H1 (cell line): ENCODE results near the gene NKAIN4. TPM values are rescaled to one million over a fixed set of nuclear protein-coding genes. Genes with fewer than 3 reads are reported as not detected.
A peak's percentile ranks its signal among the peaks of the same experiment; 100 is the strongest.

Experiments used
- CTCF ChIA-PET: fragments of 300-600 bp; sonication (Branson Sonifier 250); formaldehyde crosslinking; loops from one replicate; lab custom pipeline; 2021; ENCODE audit not compliant: partially characterized antibody; lab: Charles Lee
- POLR2A ChIA-PET: fragments of 300-600 bp; sonication (Branson Sonifier 250); formaldehyde crosslinking; loops from one replicate; lab custom pipeline; 2021; ENCODE audit warnings: inconsistent platforms; ENCODE audit not compliant: partially characterized antibody; lab: Charles Lee
- DNase-seq, 2 experiments: peaks; one replicate each; pipeline versions ENCODE4 v3.0.0 to v3.0.0-alpha.2; 2010 to 2022; ENCODE audit warnings: low spot score in 2 of 2, low read depth in 1 of 2, mixed read lengths in 1 of 2
- FAIRE-seq: peaks from 2 replicates; lab custom pipeline; 2011; peaks lifted over from hg19 to GRCh38; lab: Jason Lieb, UNC
- H2AFZ ChIP-seq: 2 replicates; pipeline ENCODE4 v1.8.1; 2012; ENCODE audit warnings: low read length, inconsistent platforms
- H2AK5ac ChIP-seq: 2 replicates; pipeline ENCODE4 v1.6.1; 2013; ENCODE audit warnings: low read depth, low read length
- H2BK120ac ChIP-seq: replicated peaks from 2 replicates; pipeline ENCODE3; 2013; ENCODE audit warnings: low read depth, low read length, inconsistent platforms
- H2BK12ac ChIP-seq: 2 replicates; pipeline ENCODE4 v1.6.1; 2013; ENCODE audit warnings: low read depth, low read length
- H2BK15ac ChIP-seq: 2 replicates; pipeline ENCODE4 v1.6.1; 2013; ENCODE audit warnings: low read length
- H2BK20ac ChIP-seq: 2 replicates; pipeline ENCODE4 v1.6.1; 2013; ENCODE audit warnings: low read length
- H2BK5ac ChIP-seq: 2 replicates; pipeline ENCODE4 v1.6.1; 2013; ENCODE audit warnings: low read depth, low read length
- H3K14ac ChIP-seq: 2 replicates; pipeline ENCODE4 v1.6.1; 2013; ENCODE audit warnings: inconsistent platforms; ENCODE audit not compliant: insufficient read length
- H3K18ac ChIP-seq: 2 replicates; pipeline ENCODE4 v1.6.1; 2013; ENCODE audit warnings: low read length; ENCODE audit errors: extremely low read depth
- H3K23ac ChIP-seq: 2 replicates; pipeline ENCODE4 v1.6.1; 2013; ENCODE audit warnings: inconsistent platforms; ENCODE audit not compliant: insufficient read length
- H3K23me2 ChIP-seq: 2 replicates; pipeline ENCODE4 v1.6.1; 2013; ENCODE audit warnings: low read depth, low read length
- H3K27ac ChIP-seq: 2 replicates; pipeline ENCODE4 v1.6.1; 2011; ENCODE audit warnings: low read depth, low read length, inconsistent platforms
- H3K27me3 ChIP-seq, 4 experiments: replicated peaks in 1 of 4; 1 replicate in 1 of 4; 2 replicates in 3 of 4; pipeline versions ENCODE4 v1.6.1 to v1.8.1; 2011 to 2013; ENCODE audit warnings: low read length in 3 of 4, mild to moderate bottlenecking in 3 of 4, inconsistent platforms in 2 of 4, mixed read lengths in 2 of 4, moderate library complexity in 1 of 4; ENCODE audit not compliant: control insufficient read depth in 3 of 4, insufficient read depth in 3 of 4; ENCODE audit errors: extremely low read depth in 1 of 4
- H3K36me3 ChIP-seq, 4 experiments: 2 replicates each; pipeline versions ENCODE4 v1.6.1 to v1.8.1; 2011 to 2013; ENCODE audit warnings: mild to moderate bottlenecking in 4 of 4, low read length in 3 of 4, moderate library complexity in 2 of 4, control low read depth in 1 of 4, inconsistent platforms in 1 of 4; ENCODE audit not compliant: insufficient read depth in 4 of 4, control insufficient read depth in 2 of 4
- H3K4ac ChIP-seq: replicated peaks from 2 replicates; pipeline ENCODE3; 2013; ENCODE audit warnings: low read length, low read depth, mixed read lengths, inconsistent platforms; ENCODE audit not compliant: insufficient read length
- H3K4me1 ChIP-seq, 4 experiments: replicated peaks in 1 of 4; 1 replicate in 1 of 4; 2 replicates in 3 of 4; pipeline versions ENCODE4 v1.6.1 to v1.8.1; 2011 to 2013; ENCODE audit warnings: low read length in 3 of 4, inconsistent platforms in 2 of 4, mixed read lengths in 1 of 4; ENCODE audit not compliant: insufficient read depth in 4 of 4, control insufficient read depth in 3 of 4
- H3K4me2 ChIP-seq, 2 experiments: 2 replicates each; pipeline versions ENCODE4 v1.6.1 to v1.8.1; 2011 to 2013; ENCODE audit warnings: low read depth in 2 of 2, low read length in 2 of 2, control low read depth in 1 of 2, inconsistent platforms in 1 of 2, mild to moderate bottlenecking in 1 of 2; ENCODE audit not compliant: insufficient read depth in 1 of 2
- H3K4me3 ChIP-seq, 4 experiments: fragments of 200-600, 300-600 bp in 1 of 4; sonication (generic), shearing (Covaris generic), sonication (Bioruptor Twin) in 1 of 4; 2 replicates each; pipeline versions ENCODE4 v1.5.1 to v1.8.1; 2011 to 2016; ENCODE audit warnings: low read length in 4 of 4, low read depth in 3 of 4, control low read depth in 2 of 4, inconsistent platforms in 2 of 4, mild to moderate bottlenecking in 2 of 4, mixed read lengths in 1 of 4, moderate library complexity in 1 of 4; ENCODE audit not compliant: insufficient read depth in 2 of 4; ENCODE audit errors: extremely low read depth in 1 of 4
- H3K56ac ChIP-seq: replicated peaks from 2 replicates; pipeline ENCODE3; 2013; ENCODE audit warnings: low read depth, mild to moderate bottlenecking, mixed read lengths, low read length, inconsistent platforms; ENCODE audit not compliant: insufficient read length
- H3K79me1 ChIP-seq: 2 replicates; pipeline ENCODE4 v1.6.1; 2013; ENCODE audit warnings: low read depth, low read length, control low read depth
- H3K79me2 ChIP-seq, 2 experiments: 2 replicates each; pipeline versions ENCODE4 v1.6.1 to v1.8.1; 2012 to 2013; ENCODE audit warnings: low read length in 2 of 2, mild to moderate bottlenecking in 2 of 2, inconsistent platforms in 1 of 2; ENCODE audit not compliant: insufficient read depth in 2 of 2, control insufficient read depth in 1 of 2
- H3K9ac ChIP-seq, 4 experiments: replicated peaks in 1 of 4; 1 replicate in 1 of 4; 2 replicates in 3 of 4; pipeline versions ENCODE4 v1.6.1 to v1.8.1; 2011 to 2013; ENCODE audit warnings: low read depth in 3 of 4, low read length in 3 of 4, control low read depth in 2 of 4, mild to moderate bottlenecking in 2 of 4, moderate library complexity in 2 of 4, inconsistent platforms in 1 of 4; ENCODE audit errors: extremely low read depth in 1 of 4
- H3K9me3 ChIP-seq, 2 experiments: 2 replicates each; pipeline versions ENCODE4 v1.6.1 to v1.8.1; 2012 to 2013; ENCODE audit warnings: mild to moderate bottlenecking in 2 of 2, moderate library complexity in 2 of 2, control low read depth in 1 of 2, inconsistent platforms in 1 of 2, low read depth in 1 of 2, low read length in 1 of 2, mixed read lengths in 1 of 2; ENCODE audit not compliant: insufficient read depth in 2 of 2
- H4K20me1 ChIP-seq, 2 experiments: replicated peaks in 1 of 2; 2 replicates each; pipeline versions ENCODE3 to v1.8.1; 2011 to 2013; ENCODE audit warnings: inconsistent platforms in 2 of 2, low read length in 2 of 2, mild to moderate bottlenecking in 1 of 2; ENCODE audit not compliant: insufficient read depth in 2 of 2, control insufficient read depth in 1 of 2
- H4K5ac ChIP-seq: 2 replicates; pipeline ENCODE4 v1.6.1; 2013; ENCODE audit warnings: low read length, low read depth, mixed read lengths, inconsistent platforms; ENCODE audit not compliant: insufficient read length
- H4K8ac ChIP-seq: 2 replicates; pipeline ENCODE4 v1.8.0; 2013; ENCODE audit warnings: mild to moderate bottlenecking, moderate library complexity, low read length, inconsistent platforms; ENCODE audit not compliant: insufficient read depth; ENCODE audit errors: extremely low read depth
- H4K91ac ChIP-seq: replicated peaks from 2 replicates; pipeline ENCODE3; 2013; ENCODE audit warnings: low read length, mixed read lengths, inconsistent platforms; ENCODE audit not compliant: insufficient read length
- BRCA1 ChIP-seq: IDR thresholded peaks from 2 replicates; pipeline ENCODE4 v1.6.1; 2012; ENCODE audit warnings: low read depth, low read length, improper control_type of control experiment
- CBX5 ChIP-seq: fragments of 300-800, 300-1000 bp; sonication (generic); IDR thresholded peaks from 2 replicates; pipeline ENCODE4 v1.7.1; 2016; ENCODE audit warnings: antibody characterized with exemption, low read length, low read depth
- FOSL1 ChIP-seq: IDR thresholded peaks from 2 replicates; pipeline ENCODE4 v1.6.1; 2011; ENCODE audit warnings: mild to moderate bottlenecking, low read depth, low read length, moderate library complexity; ENCODE audit not compliant: insufficient read depth
- HDAC6 ChIP-seq: IDR thresholded peaks from one replicate; pipeline ENCODE4 v1.7.1; 2012; ENCODE audit warnings: low read depth, mild to moderate bottlenecking, inconsistent platforms, low read length, moderate library complexity
- JUN ChIP-seq: IDR thresholded peaks from 2 replicates; pipeline ENCODE4 v1.6.1; 2011; ENCODE audit warnings: low read depth, mild to moderate bottlenecking, improper control_type of control experiment, low read length
- MAFK ChIP-seq: IDR thresholded peaks from 2 replicates; pipeline ENCODE4 v1.6.1; 2012; ENCODE audit warnings: low read depth, mild to moderate bottlenecking, improper control_type of control experiment, low read length
- NRF1 ChIP-seq: IDR thresholded peaks from 2 replicates; pipeline ENCODE4 v1.6.1; 2011; ENCODE audit warnings: mild to moderate bottlenecking, low read depth, low read length, improper control_type of control experiment
- POU5F1 ChIP-seq: IDR thresholded peaks from 2 replicates; pipeline ENCODE4 v1.6.1; 2011; ENCODE audit warnings: low read depth, mild to moderate bottlenecking, low read length, moderate library complexity
- SIX5 ChIP-seq: IDR thresholded peaks from 2 replicates; pipeline ENCODE4 v1.6.1; 2011; ENCODE audit warnings: mild to moderate bottlenecking, low read depth, low read length
- SRF ChIP-seq: IDR thresholded peaks from 2 replicates; pipeline ENCODE4 v1.6.1; 2011; ENCODE audit warnings: mild to moderate bottlenecking, low read depth, low read length, moderate library complexity
- TBP ChIP-seq: IDR thresholded peaks from 2 replicates; pipeline ENCODE4 v1.6.1; 2011; ENCODE audit warnings: low read depth, low read length, improper control_type of control experiment
- WGBS, 2 experiments: shearing (Covaris generic) in 1 of 2; methylation state at CpG; one replicate each; pipeline versions ENCODE4 v1.1.6 to v1.1.7; 2013 to 2015; ENCODE audit warnings: low lambda C conversion rate in 2 of 2, mixed read lengths in 2 of 2, inconsistent platforms in 1 of 2, low coverage in 1 of 2, missing lambda C conversion rate in 1 of 2; ENCODE audit not compliant: insufficient replicate concordance in 2 of 2, insufficient coverage in 1 of 2, insufficient read length in 1 of 2; ENCODE audit errors: extremely low coverage in 1 of 2, missing lambda C conversion rate in 1 of 2; 5-methylcytosine and 5-hydroxymethylcytosine counted together
- polyA plus RNA-seq, 7 experiments: library from polyadenylated mRNA; depleted of rRNA in 3 of 7; stranded (reverse) in 5 of 7; unstranded in 2 of 7; fragments of >200 nt in 5 of 7; fragments of 200-250 nt in 2 of 7; gene quantifications; 1 replicate in 5 of 7; 2 replicates in 1 of 7; 4 replicates in 1 of 7; pipeline versions ENCODE4 v1.2.1 to v1.2.3, GENCODE V29; 2011 to 2013; ENCODE audit warnings: missing spikeins in 2 of 7, mixed read lengths in 2 of 7
- total RNA-seq: library from RNA; stranded (reverse); fragmentation: NEBNext Ultra II Directional; extraction: Animal tissue kit (Norgen Biotek cat#: 25700); gene quantifications from 2 replicates; pipeline ENCODE4 v1.2.1, GENCODE V29; 2021
- TF ChIP-seq, protein P1 (sequence below), 3 experiments: IDR thresholded peaks; 1 replicate in 2 of 3; 2 replicates in 1 of 3; pipeline versions ENCODE4 v1.5.1 to v1.6.1; 2011; ENCODE audit warnings: low read length in 3 of 3, mild to moderate bottlenecking in 3 of 3, inconsistent platforms in 2 of 3, low read depth in 1 of 3, moderate library complexity in 1 of 3; ENCODE audit not compliant: insufficient read depth in 1 of 3; ENCODE audit errors: control extremely low read depth in 1 of 3

NKAIN4 gene
- total and polyA plus RNA-seq, 2 of the 8 experiments (the other 6 are each of a cell fraction or from before 2014, with no cell fraction given): 6.9 to 17.0 TPM

GRCh38 chr20:63260521-63260920, 6.3 kb upstream of the NKAIN4 start:
- H3K27ac ChIP-seq: no peak overlapping the region
- H3K4me3 ChIP-seq: no peak overlapping the region

More at GRCh38 chr20:63260521-63260920, 6.3 kb upstream of the NKAIN4 start:
- no peaks in the 10 kb centered on the region for H3K36me3 ChIP-seq
- no peak overlapping the region for H2BK12ac ChIP-seq
- H2BK5ac ChIP-seq: no peak overlapping the region
- 85% methylated on average over 13 of the region's 15 CpGs; no CpG with 5 or more reads in 1 of the 2 experiments for WGBS, 2 experiments
- H2AK5ac ChIP-seq: 0 out of 2 replicates have a peak overlapping the region, but pooled peaks have one; percentile 65
- peaks cover 1 to 7% (median 2%) of the 10 kb centered on the region in 4 experiments; a peak in 5 of 7 replicates for H3K4me1 ChIP-seq
- no peak overlapping the region for H3K4ac ChIP-seq
- H3K23ac ChIP-seq: no peak overlapping the region
- TF ChIP-seq, protein P1, sequence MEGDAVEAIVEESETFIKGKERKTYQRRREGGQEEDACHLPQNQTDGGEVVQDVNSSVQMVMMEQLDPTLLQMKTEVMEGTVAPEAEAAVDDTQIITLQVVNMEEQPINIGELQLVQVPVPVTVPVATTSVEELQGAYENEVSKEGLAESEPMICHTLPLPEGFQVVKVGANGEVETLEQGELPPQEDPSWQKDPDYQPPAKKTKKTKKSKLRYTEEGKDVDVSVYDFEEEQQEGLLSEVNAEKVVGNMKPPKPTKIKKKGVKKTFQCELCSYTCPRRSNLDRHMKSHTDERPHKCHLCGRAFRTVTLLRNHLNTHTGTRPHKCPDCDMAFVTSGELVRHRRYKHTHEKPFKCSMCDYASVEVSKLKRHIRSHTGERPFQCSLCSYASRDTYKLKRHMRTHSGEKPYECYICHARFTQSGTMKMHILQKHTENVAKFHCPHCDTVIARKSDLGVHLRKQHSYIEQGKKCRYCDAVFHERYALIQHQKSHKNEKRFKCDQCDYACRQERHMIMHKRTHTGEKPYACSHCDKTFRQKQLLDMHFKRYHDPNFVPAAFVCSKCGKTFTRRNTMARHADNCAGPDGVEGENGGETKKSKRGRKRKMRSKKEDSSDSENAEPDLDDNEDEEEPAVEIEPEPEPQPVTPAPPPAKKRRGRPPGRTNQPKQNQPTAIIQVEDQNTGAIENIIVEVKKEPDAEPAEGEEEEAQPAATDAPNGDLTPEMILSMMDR (IDR thresholded peaks at IDR 0.05; ENCODE audit: control extremely low read depth in 1 of 3, insufficient read depth in 1 of 3, low read depth in 1 of 3, low read length in 3 of 3): no peak
- TF ChIP-seq FOSL1 (no peak), MAFK (no peak), HDAC6 (no peak), SIX5 (no peak), JUN (no peak), TBP (no peak), POU5F1 (no peak), NRF1 (no peak), SRF (no peak), CBX5 (no peak), BRCA1 (no peak)
- TF ChIP-seq, all 59 proteins: peak for 0
- Histone ChIP-seq H2BK20ac (no peak overlapping the region), H4K91ac (no peak overlapping the region), H3K56ac (no peak overlapping the region), H3K4me2 (no peak overlapping the region), H3K14ac (no peak overlapping the region), H3K23me2 (no peaks in the 10 kb centered on the region), H3K79me1 (no peaks in the 10 kb centered on the region), H3K27me3 (peaks cover 0 to 15% (median 8%) of the 10 kb centered on the region in 4 experiments; a peak in 4 of 7 replicates), H2BK15ac (0 out of 2 replicates have a peak overlapping the region, but pooled peaks have one; percentile 7), H2BK120ac (no peak overlapping the region), H3K18ac (no peak overlapping the region), H4K20me1 (peaks cover 0 to 4% of the 10 kb centered on the region in 2 experiments), H4K5ac (no peak overlapping the region), H3K9ac (no peak overlapping the region), H4K8ac (no peak overlapping the region; the same call in 1 of the 2 replicates), H2AFZ (no peak overlapping the region), H3K79me2 (no peaks in the 10 kb centered on the region), H3K9me3 (no peaks in the 10 kb centered on the region)
- ChIA-PET CTCF (interaction anchor here (0.9 to 4.1 kb wide), 7 partner anchors 11 to 36 kb away, joined by 3 to 40 read pairs (median 5); no protein-coding TSS in a partner anchor), POLR2A (interaction anchor here (1.0 to 1.8 kb wide), 3 partner anchors 8 to 11 kb away, joined by 3 to 4 read pairs (median 3); no protein-coding TSS in a partner anchor)
- no peak for DNase-seq
- FAIRE-seq: no peak
